ENCODE measurements around the gene NPRL2.

Gene NPRL2

DNA sequence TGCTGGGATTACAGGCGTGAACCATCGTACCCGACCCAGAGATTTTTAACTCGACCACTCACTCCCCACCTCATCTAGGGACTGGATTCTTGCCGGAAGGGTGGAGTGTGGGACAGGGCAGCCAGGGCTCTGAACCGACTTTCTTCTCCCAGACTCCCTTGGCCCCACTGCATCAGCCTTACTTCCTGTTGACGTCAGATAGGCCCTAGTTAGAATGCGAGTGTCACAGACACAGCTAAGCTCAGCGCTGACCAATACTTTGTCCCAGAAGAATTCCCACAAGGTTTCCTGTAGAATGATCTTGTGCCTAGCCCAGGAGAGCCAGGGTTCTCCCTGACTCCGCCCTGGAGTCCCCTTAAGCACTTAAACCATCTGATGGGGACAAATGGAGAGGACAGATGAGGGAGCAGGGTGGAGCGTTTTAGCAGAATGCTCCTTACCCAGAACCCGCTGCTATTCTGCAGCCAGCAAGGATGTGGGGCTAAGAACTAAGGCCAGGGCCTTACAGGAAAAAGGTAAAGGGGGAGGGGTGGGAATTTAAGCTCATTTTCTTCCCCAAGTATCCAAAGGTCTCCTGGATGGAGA, 16.7 kb downstream of the NPRL2 start:
- DNase-seq (ENCODE audit: insufficient read length, low spot score) (no peak), FAIRE-seq (no peak)

DNA sequence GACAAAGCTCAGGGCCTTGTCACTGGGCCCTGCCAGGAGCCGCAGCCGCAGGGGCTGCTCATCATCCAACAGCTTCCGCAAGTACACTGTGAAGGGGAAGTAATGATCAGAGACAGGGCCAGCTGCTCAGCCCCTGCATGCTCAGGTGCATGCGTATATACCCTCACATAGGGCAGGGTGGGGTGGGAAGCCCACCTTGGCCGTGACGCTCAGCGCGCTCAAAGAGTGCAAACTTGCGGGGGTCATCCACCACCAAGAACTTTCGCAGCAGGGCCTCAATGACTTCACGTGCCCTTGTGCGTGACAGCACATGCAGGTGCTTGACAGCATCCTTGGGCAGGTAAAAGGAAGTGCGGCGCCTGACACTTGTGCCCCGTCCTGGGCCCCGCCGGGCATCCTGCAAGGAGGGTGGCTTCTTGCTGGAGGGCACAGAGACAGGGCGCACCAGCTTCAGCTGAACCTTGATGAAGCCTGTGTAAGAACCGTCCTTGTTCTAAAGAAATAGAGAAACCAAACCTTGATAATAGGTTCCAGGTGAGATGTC, 19.1 kb downstream of the NPRL2 start:
- no peak for FAIRE-seq
- DNase-seq (ENCODE audit: insufficient read length, low spot score) = no peak

DNA sequence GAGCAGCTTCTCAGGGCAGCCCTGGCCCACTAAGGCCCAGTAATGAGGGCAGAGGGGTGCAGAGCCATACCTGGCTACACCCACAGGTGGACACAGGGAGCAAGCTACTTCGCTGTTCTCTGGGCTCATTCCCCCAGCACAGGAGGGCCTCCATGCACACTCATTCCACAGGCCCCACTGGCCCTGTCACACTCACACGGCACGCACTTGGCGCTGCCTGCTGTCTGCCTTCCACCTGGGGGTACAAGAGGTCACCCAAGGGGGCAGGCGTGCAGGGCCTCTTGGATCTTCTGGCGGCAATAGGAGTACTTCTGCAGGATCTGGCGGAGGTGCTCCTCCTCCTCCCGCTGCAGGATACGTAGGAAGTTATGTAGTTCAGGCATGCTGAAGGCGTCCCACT, 20.2 kb downstream of the NPRL2 start:
- no peak for DNase-seq (ENCODE audit: insufficient read length, low spot score)
- no peak for FAIRE-seq

DNA sequence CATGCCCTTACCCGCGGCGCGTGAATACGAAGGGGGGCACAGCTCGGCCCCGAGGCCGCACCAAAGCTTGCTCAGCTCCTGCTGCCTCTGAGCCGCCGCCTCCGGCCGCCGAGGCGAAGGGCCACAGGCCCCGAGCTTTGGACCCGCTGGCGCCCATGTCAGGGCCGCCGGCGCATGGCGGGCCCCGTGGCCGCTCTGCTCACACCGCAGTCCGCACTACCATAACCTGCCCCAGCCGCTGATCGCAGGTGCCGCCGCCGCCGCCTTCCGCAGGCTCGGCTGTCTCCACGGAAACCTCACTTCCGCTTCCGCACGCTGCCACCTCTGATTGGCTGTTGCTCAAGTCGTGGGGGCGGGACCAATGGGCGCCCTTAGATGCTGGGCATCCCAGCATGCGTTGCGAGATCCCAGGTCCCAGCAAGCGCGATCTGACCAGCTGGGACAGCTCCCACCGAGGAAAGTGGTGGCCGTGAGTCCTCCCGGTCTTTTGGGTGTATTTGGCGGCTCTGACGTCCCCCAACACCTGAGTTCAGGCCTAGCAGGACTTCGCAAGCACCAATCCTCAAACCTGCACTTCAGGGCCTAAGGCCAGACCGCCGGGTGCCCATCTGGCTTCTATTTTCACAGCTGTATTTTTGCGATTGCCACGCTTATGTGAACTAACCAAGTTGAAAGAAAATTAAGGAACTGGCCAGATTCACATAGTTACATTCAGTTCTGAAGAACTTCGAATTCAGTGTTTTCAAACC, 22.5 kb downstream of the NPRL2 start, which contains the start of gene TUSC2:
Gene TUSC2, minus strand, starts transcription at position 281 of the 749 bp plus-strand sequence. Its CDS starts 124 bp downstream, at position 157.
- FAIRE-seq (peak; percentile 98), DNase-seq (ENCODE audit: insufficient read length, low spot score) (peak; percentile 96)

DNA sequence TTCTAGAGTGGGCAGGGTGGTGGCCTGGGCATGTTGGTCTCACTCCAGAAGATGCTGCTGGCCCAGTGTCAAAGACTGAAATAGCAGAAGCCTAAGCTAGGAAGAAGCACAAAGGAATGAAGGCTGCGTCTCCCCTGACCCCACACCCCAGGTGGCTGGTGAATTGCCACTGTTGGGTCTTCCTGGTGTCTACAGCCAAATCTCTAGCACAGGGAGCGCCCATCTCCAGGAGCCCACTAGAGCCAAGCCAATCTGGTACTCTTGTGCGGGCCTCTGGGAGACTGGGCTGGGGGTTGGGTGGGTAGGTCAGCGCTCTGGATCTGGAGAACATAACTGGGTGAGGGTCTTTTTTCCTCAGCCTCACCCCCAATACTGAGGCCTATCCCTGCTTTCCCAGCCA, 23.4 kb downstream of the NPRL2 start:
- FAIRE-seq = no peak

DNA sequence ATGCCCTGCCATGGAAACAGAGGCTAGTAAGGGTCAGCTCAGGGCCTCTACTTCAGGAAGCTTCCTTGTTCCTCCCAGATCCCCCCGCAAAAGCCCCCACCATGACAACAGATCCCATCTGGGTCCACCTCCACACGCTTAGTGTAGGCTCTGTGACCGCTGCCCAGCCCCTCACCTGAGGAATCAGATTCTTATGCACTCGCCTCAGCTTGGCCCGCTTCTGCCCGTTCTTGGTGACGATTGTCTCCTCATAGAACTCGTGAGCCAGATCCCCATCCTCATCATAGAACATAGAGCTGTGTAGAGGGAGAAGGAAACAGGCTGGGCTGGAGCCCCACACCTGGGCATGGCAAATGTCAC, 24.4 kb downstream of the NPRL2 start:
- DNase-seq (ENCODE audit: insufficient read length, low spot score) = no peak
- FAIRE-seq = no peak

More for the DNA sequence above, 23.4 kb downstream of the NPRL2 start:
- DNase-seq (ENCODE audit: insufficient read length, low spot score) = no peak

DNA sequence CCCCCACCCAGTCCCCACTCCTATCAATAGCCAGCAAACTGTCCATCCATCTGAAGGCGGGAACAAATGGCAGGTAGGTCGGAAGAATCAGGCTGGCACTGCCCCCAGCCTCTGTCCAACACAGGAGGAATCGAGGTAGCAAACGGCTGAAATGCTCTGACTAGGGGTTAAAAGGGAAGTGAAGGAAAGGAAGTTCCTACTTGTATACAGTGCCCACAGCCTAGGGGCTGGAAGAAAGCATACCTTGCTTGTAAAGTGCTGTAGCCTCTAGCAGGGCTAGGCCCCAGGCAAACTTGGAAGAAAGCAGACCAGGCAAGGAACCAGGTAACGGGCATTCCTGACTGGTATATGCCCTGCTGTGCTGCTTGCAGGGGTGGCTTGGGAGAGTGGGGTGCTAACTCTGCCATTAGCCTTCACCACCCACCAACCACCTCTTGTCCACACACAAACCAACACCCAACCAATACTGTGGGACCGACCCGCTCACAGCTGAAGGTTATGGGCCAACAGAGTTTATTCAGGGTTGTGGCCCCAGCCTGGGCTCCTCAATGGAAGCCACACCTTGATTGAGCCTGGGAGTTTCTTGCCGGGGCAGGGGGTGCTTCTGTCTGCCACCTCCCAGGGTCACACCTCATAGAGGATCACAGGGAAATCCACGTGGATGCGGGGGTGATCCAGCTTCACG, 24.9 kb downstream of the NPRL2 start:
- DNase-seq (ENCODE audit: insufficient read length, low spot score) = no peak
- no peak for FAIRE-seq

DNA sequence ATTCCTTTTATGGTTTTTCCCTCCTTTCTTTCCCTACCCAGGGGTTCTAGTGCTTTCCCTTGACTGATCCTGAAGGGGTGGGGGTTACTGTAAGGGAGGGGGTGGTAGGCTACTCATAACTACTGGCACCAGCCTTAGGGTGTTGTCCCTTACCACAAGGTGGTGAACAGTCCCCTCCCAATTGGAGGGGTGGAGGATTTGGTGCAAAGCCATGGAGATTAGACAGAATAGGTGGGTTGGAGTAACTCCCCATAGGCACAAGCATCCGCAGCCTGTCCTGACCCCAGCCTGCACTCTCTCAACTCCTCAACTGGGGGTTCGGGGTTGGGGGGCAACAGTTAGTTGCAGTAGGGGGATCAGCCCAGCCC, 25.5 kb downstream of the NPRL2 start:
- DNase-seq (ENCODE audit: insufficient read length, low spot score) (no peak), FAIRE-seq (no peak)

DNA sequence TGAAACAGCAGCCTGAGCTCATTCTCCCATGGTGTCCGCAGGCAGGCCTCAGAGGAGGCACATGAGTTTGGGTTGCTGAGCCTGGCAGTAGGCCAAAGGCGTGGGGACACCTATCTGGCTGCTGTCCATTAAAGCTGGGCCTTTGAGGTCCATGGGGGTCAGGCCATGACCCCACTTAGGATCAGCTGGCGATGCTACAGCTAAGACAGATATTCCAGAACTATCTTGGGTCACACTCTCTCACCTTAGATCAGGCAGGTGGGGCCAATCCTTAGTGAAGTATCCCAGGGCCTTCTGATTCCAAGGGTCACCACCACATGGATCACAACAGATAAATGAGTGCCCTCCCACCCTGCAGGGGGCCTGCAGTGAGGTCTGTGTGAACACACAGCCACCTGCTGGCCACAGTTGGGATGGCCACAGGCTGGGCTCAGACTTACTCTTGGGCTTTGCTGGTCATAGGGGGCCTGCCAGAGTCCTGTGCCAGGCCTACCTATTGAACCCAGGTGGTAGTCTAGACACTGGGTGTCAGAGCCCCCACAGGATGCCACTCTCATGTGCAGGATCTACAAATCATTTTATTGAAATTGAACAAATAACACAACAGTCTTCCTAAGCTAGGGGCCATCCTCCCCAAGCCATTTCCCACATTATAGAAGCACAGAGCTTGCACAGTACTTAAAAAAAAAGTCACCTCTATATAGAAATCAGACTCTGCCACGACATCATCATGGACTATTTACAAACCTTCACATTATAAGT, 26.0 kb downstream of the NPRL2 start:
- DNase-seq (ENCODE audit: insufficient read length, low spot score) (no peak), FAIRE-seq (peak; percentile 86)

DNA sequence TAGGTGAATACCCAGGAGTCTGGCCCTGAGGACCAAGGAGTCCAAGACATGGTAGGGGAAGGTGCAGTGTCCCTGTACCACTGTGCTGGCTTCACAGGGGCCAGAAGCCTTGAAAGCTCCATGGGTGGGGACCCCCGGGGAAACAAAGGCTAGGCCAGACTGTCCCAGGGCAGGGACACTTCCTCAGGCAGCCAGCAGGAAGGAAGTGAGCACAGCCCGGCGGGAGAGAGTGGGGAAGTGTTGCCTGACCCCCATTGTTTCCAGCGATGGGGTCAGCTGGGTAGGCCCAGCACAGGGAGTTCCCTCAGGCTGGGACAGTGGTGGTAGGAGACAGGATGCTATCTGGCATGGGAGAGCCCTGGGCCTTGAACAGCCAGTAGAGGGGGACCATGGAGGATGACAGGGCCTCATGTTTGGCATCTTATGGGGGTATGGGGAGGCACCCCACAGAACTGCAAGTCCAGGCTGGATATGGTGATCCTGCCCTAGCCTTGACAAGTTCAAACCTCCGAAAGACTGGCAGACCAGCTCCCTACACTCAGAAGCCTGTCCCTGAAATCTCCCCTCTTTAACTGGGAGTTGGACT, 26.9 kb downstream of the NPRL2 start:
- no peak for FAIRE-seq
- DNase-seq (ENCODE audit: insufficient read length, low spot score) = no peak

DNA sequence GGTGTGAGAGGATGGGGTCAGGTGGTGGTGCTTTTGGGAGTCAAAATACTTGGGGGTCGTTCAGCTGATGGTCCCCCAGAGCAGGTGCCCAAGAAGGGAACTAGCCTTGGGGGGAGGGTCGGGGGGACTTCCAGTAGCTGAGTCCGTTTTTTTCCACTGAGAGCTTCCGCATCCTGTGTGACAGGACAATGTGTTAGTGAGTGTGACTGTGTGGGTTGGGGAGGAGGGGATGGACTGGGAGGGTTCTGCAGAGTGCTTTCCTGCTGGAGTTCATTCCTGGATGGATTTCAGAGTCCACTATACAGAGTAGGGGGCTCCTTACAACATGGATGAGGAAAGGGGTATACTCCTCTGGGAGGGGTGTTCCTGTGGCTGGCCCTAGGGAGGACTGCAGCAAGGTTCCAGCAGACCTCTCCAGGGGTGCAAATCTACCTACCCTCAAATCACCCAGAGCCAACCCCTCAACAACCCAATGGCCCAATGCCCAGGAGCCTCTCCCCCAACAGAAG, 27.4 kb downstream of the NPRL2 start:
- FAIRE-seq = no peak
- DNase-seq (ENCODE audit: insufficient read length, low spot score) = no peak

DNA sequence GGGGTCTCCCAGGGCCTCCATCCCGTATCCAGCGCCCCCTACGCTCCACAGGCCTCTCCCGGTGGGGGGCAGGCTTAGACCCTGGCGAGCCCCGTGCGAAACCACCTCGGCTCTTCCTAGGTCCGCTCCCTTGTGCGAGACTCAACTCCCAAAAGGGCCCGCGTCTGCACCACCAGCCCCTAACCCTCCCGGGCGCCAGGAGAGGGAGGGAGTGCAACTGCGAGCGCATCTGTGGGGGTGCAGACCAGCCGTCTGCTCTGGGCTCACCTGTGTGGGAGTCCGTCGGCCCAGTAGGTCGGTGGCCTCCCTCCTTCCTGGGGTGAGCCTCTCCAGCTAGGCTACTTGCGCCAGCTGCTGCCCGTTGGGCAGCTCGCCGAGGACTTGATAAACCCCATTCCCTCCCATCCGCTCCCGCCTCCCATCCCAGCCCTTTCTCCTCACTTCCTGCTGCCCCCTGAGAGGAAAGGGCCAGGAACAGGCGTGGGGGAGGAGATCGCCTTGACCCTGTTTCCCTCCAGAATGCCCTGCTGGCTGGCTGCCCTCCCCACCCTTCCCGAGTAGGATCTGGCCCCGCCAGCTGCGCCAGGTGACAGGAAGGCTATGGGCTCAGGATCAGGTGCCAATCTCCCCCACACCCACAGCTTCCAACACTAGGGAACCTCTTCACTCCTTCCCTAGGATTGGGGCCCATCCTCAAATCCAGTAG, 28.0 kb downstream of the NPRL2 start, which contains the start of gene HYAL2:
Gene HYAL2, minus strand, starts transcription at position 360 of the 706 bp plus-strand sequence. CDS start 2,256 bp downstream, outside the sequence.
- no peak for DNase-seq (ENCODE audit: insufficient read length, low spot score)
- FAIRE-seq = no peak

DNA sequence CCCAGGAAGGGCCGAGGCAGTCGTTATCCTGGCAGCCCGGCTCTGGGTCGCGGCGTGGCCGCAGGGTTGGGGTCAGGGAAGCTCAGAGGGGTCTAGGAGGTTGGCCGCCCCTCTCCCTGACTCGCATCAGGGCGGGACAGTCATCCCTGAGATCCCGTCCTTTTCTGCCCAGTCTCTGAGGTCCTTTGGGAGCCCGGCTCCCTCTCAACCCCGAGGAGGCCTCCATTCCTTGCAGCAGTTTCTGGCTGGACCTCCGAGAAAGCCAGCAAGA, 28.5 kb downstream of the NPRL2 start:
- FAIRE-seq (no peak), DNase-seq (ENCODE audit: insufficient read length, low spot score) (no peak)

DNA sequence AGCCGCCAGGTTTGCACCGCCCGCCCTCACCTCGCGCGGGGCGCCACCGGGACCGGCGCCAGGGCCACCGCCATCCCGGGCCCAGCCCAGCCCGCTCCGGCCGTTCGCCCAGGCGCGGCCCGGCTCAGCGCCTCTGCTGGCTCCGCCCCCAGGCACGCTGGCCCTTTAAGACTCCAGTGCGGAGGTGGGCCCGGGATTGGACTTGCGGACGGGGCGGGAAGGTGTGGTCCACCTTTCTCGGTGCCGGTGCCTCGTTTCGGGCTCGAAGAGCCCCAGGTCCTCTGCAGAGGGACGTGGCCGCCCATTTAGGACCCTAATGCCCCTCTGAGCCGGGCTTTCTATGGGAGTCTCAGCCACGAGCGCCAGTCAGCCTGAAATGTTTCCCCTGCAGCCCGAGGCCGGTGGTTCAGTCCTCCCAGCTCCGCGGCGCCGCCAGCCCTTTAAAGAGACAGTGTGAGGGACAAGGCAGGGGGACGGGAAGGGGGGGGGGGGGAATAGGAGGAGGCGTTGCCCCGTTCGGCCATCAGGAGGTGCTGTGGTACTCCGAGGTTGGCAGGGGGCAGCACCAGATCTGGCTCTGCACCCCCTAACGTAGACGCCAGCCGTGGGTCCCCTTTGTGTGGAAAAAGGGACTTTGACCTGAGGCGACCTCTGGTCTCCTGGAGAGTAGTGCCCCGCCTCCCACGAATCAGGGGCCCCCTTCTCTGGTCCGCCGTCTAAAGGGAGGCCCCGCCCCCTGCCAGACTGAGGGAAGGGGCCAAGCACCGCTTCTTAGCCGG, 29.1 kb downstream of the NPRL2 start:
- DNase-seq (ENCODE audit: insufficient read length, low spot score) = peak; percentile 94
- FAIRE-seq = peak; percentile 98

DNA sequence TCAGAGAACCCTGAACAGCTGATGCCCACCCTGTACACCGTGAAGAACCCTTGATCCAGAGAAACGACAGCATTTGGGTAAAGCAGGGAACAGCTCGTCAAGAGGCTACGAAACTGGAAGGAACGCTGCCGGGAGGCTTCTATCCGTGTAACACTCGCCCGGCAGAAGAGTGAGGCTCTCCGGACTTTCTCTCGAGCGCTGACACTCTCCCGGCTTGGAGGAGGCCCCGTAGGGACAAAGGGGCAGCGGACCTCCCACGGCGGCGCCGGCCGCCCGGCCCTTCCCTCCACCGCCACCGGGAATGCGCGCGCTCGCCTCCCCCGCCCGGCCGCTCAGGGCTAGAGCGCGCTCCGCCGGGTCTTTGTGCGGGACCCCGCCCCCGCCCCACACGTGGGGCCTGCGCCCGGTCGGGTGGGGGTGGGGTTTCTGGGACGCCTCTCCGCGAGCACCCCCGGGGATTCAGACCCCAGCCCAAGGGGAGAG, 29.7 kb downstream of the NPRL2 start:
- FAIRE-seq = no peak
- DNase-seq (ENCODE audit: insufficient read length, low spot score) = no peak

DNA sequence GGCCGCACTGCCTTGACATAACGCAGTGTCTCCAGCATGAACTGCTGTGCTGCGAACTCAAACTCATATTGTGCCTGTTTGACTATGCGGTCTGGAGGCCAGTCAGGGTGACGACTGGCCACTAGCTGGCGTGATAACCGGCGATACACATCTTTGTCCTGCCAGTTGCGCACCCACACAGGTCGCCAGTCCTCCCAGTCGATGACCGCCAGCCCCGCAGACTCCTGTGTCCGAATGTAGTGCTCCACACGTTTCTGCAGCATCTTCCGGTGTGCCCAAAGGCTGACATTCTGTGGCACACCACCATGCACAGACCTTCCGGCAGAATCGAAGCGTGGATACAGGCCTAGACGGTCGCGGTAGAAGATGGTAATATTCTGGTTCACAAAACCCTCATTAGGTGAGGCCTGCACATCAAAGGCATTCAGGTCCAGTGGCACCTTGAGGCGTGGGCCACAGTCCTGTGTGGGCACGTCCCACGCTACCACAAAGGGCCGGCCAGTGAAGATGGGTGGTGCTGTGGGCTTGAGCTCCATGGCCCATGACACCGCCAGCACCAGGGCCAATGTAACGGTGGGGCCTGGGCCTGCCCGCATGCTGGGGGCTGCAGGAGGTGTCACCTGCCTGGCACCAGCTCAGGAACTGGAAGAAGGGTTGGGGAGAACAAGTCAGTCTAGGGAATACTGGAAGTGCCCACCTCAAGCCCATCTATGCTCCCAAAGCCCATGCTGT, 30.5 kb downstream of the NPRL2 start:
- no peak for DNase-seq (ENCODE audit: insufficient read length, low spot score)
- peak; percentile 70 for FAIRE-seq

DNA sequence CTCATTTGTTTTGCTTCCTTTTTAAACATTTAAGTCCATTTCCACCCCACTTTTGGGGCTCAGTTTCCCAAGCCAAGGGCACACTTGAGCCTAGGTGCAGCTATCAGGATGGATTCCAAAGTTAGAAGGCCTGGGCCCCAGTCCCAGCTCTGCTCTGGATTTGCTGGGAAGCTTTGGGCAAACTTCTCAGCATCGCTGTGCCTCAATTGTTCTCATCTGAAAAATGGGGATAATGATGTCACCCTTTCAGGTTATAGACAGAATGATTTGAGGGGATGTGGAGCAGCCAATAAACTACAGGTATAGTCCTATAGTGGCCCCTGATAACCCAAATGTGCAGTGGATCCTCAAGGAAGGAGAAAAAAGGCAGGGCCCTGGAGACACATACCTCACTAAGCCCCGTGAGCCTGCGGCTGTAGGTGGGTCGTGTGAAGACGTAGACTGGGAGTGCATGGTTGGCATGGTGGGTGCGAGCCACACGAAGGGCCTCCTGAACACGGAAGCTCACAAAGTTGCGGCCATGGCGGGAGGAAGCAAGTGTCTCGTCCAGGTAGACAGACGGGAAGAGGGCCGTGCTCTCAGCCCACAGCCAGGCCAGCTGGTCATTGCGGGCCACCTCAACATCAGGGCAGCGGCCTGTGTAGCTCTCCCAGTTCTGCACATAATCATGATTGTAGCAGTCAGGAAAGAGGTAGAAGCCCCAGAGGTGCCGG, 31.2 kb downstream of the NPRL2 start:
- no peak for FAIRE-seq
- no peak for DNase-seq (ENCODE audit: insufficient read length, low spot score)

DNA sequence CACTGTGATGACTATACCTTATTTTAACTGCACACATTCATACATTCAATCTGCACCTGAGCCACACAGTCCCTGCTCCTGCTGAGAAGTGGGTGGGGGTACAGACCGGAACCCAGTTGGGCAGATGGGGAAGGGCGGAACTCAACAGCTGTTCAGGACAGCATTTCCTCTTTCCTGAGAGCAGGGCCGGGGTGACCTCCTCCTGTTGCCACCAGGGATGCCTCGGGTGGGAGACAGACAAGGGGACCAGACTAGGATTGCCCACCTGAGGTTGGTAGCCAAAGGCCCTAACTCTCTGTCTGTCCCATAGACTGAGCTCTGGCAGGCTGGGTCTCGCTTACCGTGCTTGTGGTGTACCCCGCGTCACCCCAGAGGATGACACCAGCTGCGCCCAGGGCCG, 32.0 kb downstream of the NPRL2 start:
- no peak for DNase-seq (ENCODE audit: insufficient read length, low spot score)
- no peak for FAIRE-seq

Measured in HTR-8/SVneo (cell line).